Mononuclear cell (primary cell): ENCODE results near the gene FUNDC2. TPM values are rescaled to one million over a fixed set of nuclear protein-coding genes. Genes with fewer than 3 reads are reported as not detected.

Experiments
- H3K27me3 ChIP-seq: 2 replicates; pipeline ENCODE4 v1.6.0; 2011; ENCODE audit warnings: low read length, control low read depth; ENCODE audit not compliant: insufficient read depth
- H3K4me1 ChIP-seq: 2 replicates; pipeline ENCODE4 v1.5.1; 2011; ENCODE audit warnings: mild to moderate bottlenecking, low read length, control low read depth; ENCODE audit not compliant: insufficient read depth
- H3K4me3 ChIP-seq: 2 replicates; pipeline ENCODE4 v1.5.1; 2011; ENCODE audit warnings: mild to moderate bottlenecking, low read length, moderate library complexity
- H3K9me3 ChIP-seq: 2 replicates; pipeline ENCODE4 v1.5.1; 2011; ENCODE audit warnings: low read depth, mild to moderate bottlenecking, control low read depth, low read length
- total RNA-seq: library from RNA; depleted of rRNA; stranded (reverse); fragments of >200 nt; gene quantifications from one replicate; pipeline ENCODE4 v1.2.3, GENCODE V29; 2012

FUNDC2 gene
- total RNA-seq, 1 donor: 40.2 TPM

GRCh38 chrX:155070975-155071693, 44.5 kb downstream of the FUNDC2 start, which contains the start of the genes BRCC3, CMC4 and MTCP1:
BRCC3 (plus strand) TSS chrX:155071508; CDS start chrX:155071528, 20 bp downstream.
CMC4 (minus strand) TSS chrX:155071136; CDS start chrX:155064023, 7,113 bp downstream.
MTCP1 (minus strand) TSS chrX:155071136; CDS start chrX:155066010, 5,126 bp downstream.
- H3K9me3 ChIP-seq: no peaks in the 10 kb centered on the region
- peak within 1 kb of the TSS; percentile 60 for H3K4me3 ChIP-seq
- peaks cover 19% of the 10 kb centered on the region for H3K4me1 ChIP-seq
- H3K27me3 ChIP-seq: no peaks in the 10 kb centered on the region

- Histone ChIP-seq H3K9me3 (no peaks in the 10 kb centered on the region), H3K4me3 (peak overlapping the region; percentile 60), H3K4me1 (peaks cover 19% of the 10 kb centered on the region), H3K27me3 (no peaks in the 10 kb centered on the region)
These were observed 45.1 kb downstream of the FUNDC2 start for GRCh38 chrX:155071694-155072280.

- H3K4me3 ChIP-seq: no peak overlapping the region
- no peaks in the 10 kb centered on the region for H3K27me3 ChIP-seq
- H3K9me3 ChIP-seq: no peaks in the 10 kb centered on the region
- no peaks in the 10 kb centered on the region for H3K4me1 ChIP-seq
These were observed 59.7 kb downstream of the FUNDC2 start for GRCh38 chrX:155086202-155086840.

- no peaks in the 10 kb centered on the region for H3K27me3 ChIP-seq
- no peaks in the 10 kb centered on the region for H3K4me1 ChIP-seq
- H3K9me3 ChIP-seq: no peaks in the 10 kb centered on the region
- no peak overlapping the region for H3K4me3 ChIP-seq
These were observed 60.5 kb downstream of the FUNDC2 start for GRCh38 chrX:155086961-155087735.

- Histone ChIP-seq H3K4me3 (no peak overlapping the region), H3K4me1 (no peaks in the 10 kb centered on the region), H3K9me3 (no peaks in the 10 kb centered on the region), H3K27me3 (no peaks in the 10 kb centered on the region)
These were observed 67.9 kb downstream of the FUNDC2 start for GRCh38 chrX:155094468-155095061.

- Histone ChIP-seq H3K4me1 (no peaks in the 10 kb centered on the region), H3K27me3 (no peaks in the 10 kb centered on the region), H3K4me3 (no peak overlapping the region), H3K9me3 (no peaks in the 10 kb centered on the region)
These were observed 79.3 kb downstream of the FUNDC2 start for GRCh38 chrX:155105919-155106318.

GRCh38 chrX:155108427-155108826, 81.8 kb downstream of the FUNDC2 start:
- no peaks in the 10 kb centered on the region for H3K4me1 ChIP-seq

More at GRCh38 chrX:155108427-155108826, 81.8 kb downstream of the FUNDC2 start:
- Histone ChIP-seq H3K27me3 (no peaks in the 10 kb centered on the region), H3K9me3 (no peaks in the 10 kb centered on the region), H3K4me3 (no peak overlapping the region)

Other genes starting within 250 kb of the FUNDC2 start
- 80.9 TPM for gene MPP1, start 221.4 kb upstream of the FUNDC2 start, total RNA-seq
- not detected for gene SMIM9, start 192.2 kb upstream of the FUNDC2 start, total RNA-seq
- gene F8A1, start 140.5 kb upstream of the FUNDC2 start, total RNA-seq: 10.2 TPM
- 3.6 TPM for gene F8, start 4.1 kb upstream of the FUNDC2 start, total RNA-seq
- gene CMC4, start 44.3 kb downstream of the FUNDC2 start, total RNA-seq: 14.6 TPM
- 3.9 TPM for gene MTCP1, start 44.3 kb downstream of the FUNDC2 start, total RNA-seq
- 8.2 TPM for gene BRCC3, start 44.7 kb downstream of the FUNDC2 start, total RNA-seq
- 12.6 TPM for gene VBP1, start 189.6 kb downstream of the FUNDC2 start, total RNA-seq
- 3.7 TPM for gene RAB39B, start 237.6 kb downstream of the FUNDC2 start, total RNA-seq